Fibroblast of lung (primary cell): ENCODE data around the gene CIB1.

Experiments
- CTCF ChIP-seq, 2 donors: IDR thresholded peaks in 1 of 2; conservative IDR thresholded peaks in 1 of 2; 1 replicate in 1 of 2; 2 replicates in 1 of 2; pipeline ENCODE4 v1.5.1; 2011 to 2012; ENCODE audit warnings: low read length in 2 of 2, control low read depth in 1 of 2, inconsistent platforms in 1 of 2, low read depth in 1 of 2, mild to moderate bottlenecking in 1 of 2
- EZH2 ChIP-seq: IDR thresholded peaks from 2 replicates; pipeline ENCODE4 v1.5.1; 2012; ENCODE audit warnings: low read length, control low read depth, mild to moderate bottlenecking; ENCODE audit errors: missing control alignments

GRCh38 chr15:90241343-90242192 lies 7.8 kb upstream of the CIB1 start:
- TF ChIP-seq CTCF (conservative IDR thresholded peaks at IDR 0.05 in 1 of 2, IDR thresholded peaks at IDR 0.05 in 1 of 2; ENCODE audit: low read depth in 1 of 2, low read length in 2 of 2) = no peak
- no peak for TF ChIP-seq EZH2
